Liver (tissue), 9 donors: ENCODE results near the gene BTBD1. TPM values are rescaled to one million over a fixed set of nuclear protein-coding genes. Genes with fewer than 3 reads are reported as not detected.

Experiments used
- DNase-seq: peaks from one replicate; pipeline ENCODE4 v3.0.0-alpha.2; 2017; ENCODE audit warnings: low spot score
- H3K27ac ChIP-seq, 2 donors: one replicate each; pipeline ENCODE4 v1.7.0; 2013; ENCODE audit warnings: inconsistent platforms in 2 of 2, low read length in 2 of 2, control low read depth in 1 of 2, low read depth in 1 of 2, mild to moderate bottlenecking in 1 of 2
- H3K27me3 ChIP-seq, 4 donors: one replicate each; pipeline versions ENCODE4 v1.6.1 to v1.7.0; 2013; ENCODE audit warnings: low read length in 3 of 4, inconsistent platforms in 1 of 4, mild to moderate bottlenecking in 1 of 4, moderate library complexity in 1 of 4; ENCODE audit not compliant: control insufficient read depth in 4 of 4, insufficient read depth in 4 of 4
- H3K36me3 ChIP-seq, 4 donors: one replicate each; pipeline versions ENCODE4 v1.6.1 to v1.7.0; 2013; ENCODE audit warnings: low read length in 3 of 4, mild to moderate bottlenecking in 3 of 4, low read depth in 1 of 4, moderate library complexity in 1 of 4; ENCODE audit not compliant: control insufficient read depth in 4 of 4, insufficient read depth in 3 of 4
- H3K4me1 ChIP-seq, 4 donors: one replicate each; pipeline versions ENCODE4 v1.6.1 to v1.7.0; 2013; ENCODE audit warnings: low read length in 3 of 4, mild to moderate bottlenecking in 3 of 4, moderate library complexity in 1 of 4; ENCODE audit not compliant: control insufficient read depth in 4 of 4, insufficient read depth in 4 of 4
- H3K4me3 ChIP-seq, 3 donors: one replicate each; pipeline versions ENCODE4 v1.6.1 to v1.7.0; 2013; ENCODE audit warnings: low read length in 3 of 3, control low read depth in 1 of 3, low read depth in 1 of 3, mild to moderate bottlenecking in 1 of 3
- H3K9ac ChIP-seq, 2 donors: one replicate each; pipeline ENCODE4 v1.7.0; 2013; ENCODE audit warnings: low read length in 2 of 2, mild to moderate bottlenecking in 2 of 2, moderate library complexity in 2 of 2, control low read depth in 1 of 2, low read depth in 1 of 2
- H3K9me3 ChIP-seq, 4 donors: one replicate each; pipeline versions ENCODE4 v1.6.1 to v1.7.0; 2013; ENCODE audit warnings: low read length in 3 of 4; ENCODE audit not compliant: control insufficient read depth in 4 of 4
- ATF3 ChIP-seq: IDR thresholded peaks from 2 replicates; pipeline ENCODE4 v1.6.1; 2016; ENCODE audit warnings: antibody characterized with exemption
- CTCF ChIP-seq: fragments of 150-350 bp; IDR thresholded peaks from 2 replicates; pipeline ENCODE4 v1.5.1; 2017; ENCODE audit warnings: improper control_type of control experiment, low read depth, low read length; ENCODE audit not compliant: missing input control
- EGR1 ChIP-seq, 2 donors: IDR thresholded peaks; 2 replicates each; pipeline ENCODE4 v1.6.1; 2016 to 2018; ENCODE audit warnings: antibody characterized with exemption in 2 of 2, low read depth in 2 of 2
- FOXA1 ChIP-seq: IDR thresholded peaks from 2 replicates; pipeline ENCODE4 v1.6.1; 2016; ENCODE audit warnings: antibody characterized with exemption
- FOXA2 ChIP-seq: IDR thresholded peaks from 2 replicates; pipeline ENCODE4 v1.6.1; 2016; ENCODE audit warnings: antibody characterized with exemption
- GABPA ChIP-seq, 2 donors: IDR thresholded peaks in 1 of 2; conservative IDR thresholded peaks in 1 of 2; 2 replicates each; pipeline ENCODE4 v1.6.1; 2016; ENCODE audit warnings: antibody characterized with exemption in 2 of 2, mild to moderate bottlenecking in 1 of 2, moderate library complexity in 1 of 2
- HNF4A ChIP-seq, 2 donors: conservative IDR thresholded peaks; 2 replicates each; pipeline ENCODE4 v1.6.1; 2016; ENCODE audit warnings: antibody characterized with exemption in 2 of 2, mild to moderate bottlenecking in 2 of 2
- HNF4G ChIP-seq: IDR thresholded peaks from 2 replicates; pipeline ENCODE4 v1.6.1; 2016; ENCODE audit warnings: antibody characterized with exemption
- JUND ChIP-seq, 2 donors: IDR thresholded peaks; 2 replicates each; pipeline ENCODE4 v1.6.1; 2016; ENCODE audit warnings: antibody characterized with exemption in 2 of 2
- MAX ChIP-seq: IDR thresholded peaks from 2 replicates; pipeline ENCODE4 v1.6.1; 2016; ENCODE audit warnings: antibody characterized with exemption
- NR2F2 ChIP-seq: IDR thresholded peaks from 2 replicates; pipeline ENCODE4 v1.6.1; 2016; ENCODE audit warnings: antibody characterized with exemption
- RAD21 ChIP-seq, 2 donors: IDR thresholded peaks; 2 replicates each; pipeline ENCODE4 v1.6.1; 2016; ENCODE audit warnings: antibody characterized with exemption in 2 of 2, mild to moderate bottlenecking in 2 of 2
- REST ChIP-seq: IDR thresholded peaks from 2 replicates; pipeline ENCODE4 v1.6.1; 2016; ENCODE audit warnings: antibody characterized with exemption, mild to moderate bottlenecking
- RXRA ChIP-seq, 2 donors: IDR thresholded peaks; 2 replicates each; pipeline ENCODE4 v1.6.1; 2017 to 2018; ENCODE audit warnings: antibody characterized with exemption in 2 of 2, mild to moderate bottlenecking in 1 of 2
- SP1 ChIP-seq: IDR thresholded peaks from 2 replicates; pipeline ENCODE4 v1.6.1; 2018; ENCODE audit warnings: antibody characterized with exemption, mild to moderate bottlenecking
- TAF1 ChIP-seq: conservative IDR thresholded peaks from 2 replicates; pipeline ENCODE4 v1.6.1; 2016; ENCODE audit warnings: antibody characterized with exemption, mild to moderate bottlenecking
- YY1 ChIP-seq: IDR thresholded peaks from 2 replicates; pipeline ENCODE4 v1.6.1; 2016; ENCODE audit warnings: antibody characterized with exemption, mild to moderate bottlenecking
- ZBTB33 ChIP-seq: IDR thresholded peaks from 2 replicates; pipeline ENCODE4 v1.6.1; 2016; ENCODE audit warnings: antibody characterized with exemption
- polyA plus RNA-seq, 2 donors: library from polyadenylated mRNA; stranded (reverse) in 1 of 2; unstranded in 1 of 2; fragments of 200-250 nt in 1 of 2; fragments of >200 nt in 1 of 2; fragmentation: Nextera tagmentation in 1 of 2; extraction: Ambion mirVana in 1 of 2; gene quantifications; one replicate each; pipeline versions ENCODE4 v1.2.1 to v1.2.3, GENCODE V29; 2013 to 2015
- total RNA-seq, 2 donors: library from RNA; depleted of rRNA; stranded (reverse); fragments of >200 nt; gene quantifications; one replicate each; pipeline ENCODE4 v1.2.3, GENCODE V29; 2014
- donor health status: healthy.
- donor health status: healthy.
- donor health status: healthy.
- donor health status: healthy.
- donor health status: healthy.

The BTBD1 gene
- total and polyA plus RNA-seq, 4 donors = 8.6 to 43.9 (median 27.6) TPM

- Histone ChIP-seq H3K27me3 (peaks cover 0 to 10% (median 0%) of the 10 kb centered on the region in 4 donors), H3K9me3 (peaks cover 1 to 9% (median 3%) of the 10 kb centered on the region in 4 donors), H3K36me3 (no peaks in the 10 kb centered on the region), H3K27ac (no peak overlapping the region), H3K4me3 (no peak overlapping the region), H3K4me1 (no peaks in the 10 kb centered on the region), H3K9ac (no peak overlapping the region)
- no peak for TF ChIP-seq CTCF
- no peak for TF ChIP-seq ATF3
- no peak for TF ChIP-seq RAD21 (IDR thresholded peaks at IDR 0.05)
- no peak for TF ChIP-seq FOXA2
- no peak for TF ChIP-seq RXRA (IDR thresholded peaks at IDR 0.05)
- TF ChIP-seq EGR1 (IDR thresholded peaks at IDR 0.05; ENCODE audit: low read depth in 2 of 2) = no peak
- no peak for TF ChIP-seq ZBTB33
- TF ChIP-seq HNF4A (conservative IDR thresholded peaks at IDR 0.05) = no peak
- no peak for TF ChIP-seq TAF1
- no peak for TF ChIP-seq GABPA (IDR thresholded peaks at IDR 0.05 in 1 of 2, conservative IDR thresholded peaks at IDR 0.05 in 1 of 2)
- TF ChIP-seq REST = no peak
- no peak for TF ChIP-seq NR2F2
- no peak for TF ChIP-seq JUND (IDR thresholded peaks at IDR 0.05)
- no peak for TF ChIP-seq SP1
- no peak for TF ChIP-seq MAX
- TF ChIP-seq FOXA1 = no peak
- TF ChIP-seq YY1 = no peak
- TF ChIP-seq HNF4G = no peak
- no peak for DNase-seq
These were observed 31.0 kb upstream of the BTBD1 start for GRCh38 chr15:83098079-83098478.
